ENCODE measurements around the gene SDR42E1. TPM values are rescaled to one million over a fixed set of nuclear protein-coding genes. Genes with fewer than 3 reads are reported as not detected.

The SDR42E1 gene
- total RNA-seq, result 1 to 10 TPM; 2.6 to 3.4 TPM

GRCh38 chr16:82011199-82011641 lies at the start of gene SDR42E1:
Gene SDR42E1, minus strand, starts transcription at chr16:82011470. Its CDS starts 10,612 bp downstream, at chr16:82000858.
- Histone ChIP-seq H3K27me3 (no peaks in the 10 kb centered on the region), H3K9me3 (no peaks in the 10 kb centered on the region), H3K4me1 (peaks cover 25% of the 10 kb centered on the region), H3K4me3 (peak within 1 kb of the TSS; percentile 79), H3K36me3 (replicated peaks in 1 of 2; ENCODE audit: insufficient read depth in 1 of 2, low read depth in 2 of 2) (no peaks in the 10 kb centered on the region), H3K27ac (peak within 1 kb of the TSS; percentile 22 to 77 (median 56))
- peak; percentile 80 to 85 (median 84) for DNase-seq
- intact Hi-C loops (cut with DNase I), result no loop called here
- peak; percentile 27 to 71 (median 65) for TF ChIP-seq POLR2A (IDR thresholded peaks at IDR 0.05)
- no peak for TF ChIP-seq CTCF (IDR thresholded peaks at IDR 0.05)
- ATAC-seq, result peak; percentile 95
- 0 to 2% methylated on average over 15 to 32 of the region's 32 CpGs for WGBS, 2 donors

- intact Hi-C loops (cut with DNase I), result no loop called here
- Histone ChIP-seq H3K4me1 (peaks cover 25% of the 10 kb centered on the region), H3K4me3 (no peak overlapping the region), H3K9me3 (no peaks in the 10 kb centered on the region), H3K36me3 (replicated peaks in 1 of 2; ENCODE audit: insufficient read depth in 1 of 2, low read depth in 2 of 2) (no peaks in the 10 kb centered on the region), H3K27me3 (no peaks in the 10 kb centered on the region), H3K27ac (no peak overlapping the region)
- TF ChIP-seq CTCF (IDR thresholded peaks at IDR 0.05), result no peak
- no peak for TF ChIP-seq POLR2A (IDR thresholded peaks at IDR 0.05)
- 62 to 71% methylated on average over 1 of the region's 1 CpG for WGBS, 2 donors
- no peak for DNase-seq
- ATAC-seq, result no peak
Observed at GRCh38 chr16:82059983-82060421, 48.7 kb upstream of the SDR42E1 start.

GRCh38 chr16:82059161-82059982 lies 48.1 kb upstream of the SDR42E1 start:
- TF ChIP-seq POLR2A (IDR thresholded peaks at IDR 0.05) (no peak), CTCF (IDR thresholded peaks at IDR 0.05) (no peak)
- DNase-seq (no peak), ATAC-seq (no peak)
- Histone ChIP-seq H3K27me3 (no peaks in the 10 kb centered on the region), H3K27ac (no peak overlapping the region), H3K36me3 (replicated peaks in 1 of 2; ENCODE audit: insufficient read depth in 1 of 2, low read depth in 2 of 2) (no peaks in the 10 kb centered on the region), H3K9me3 (no peaks in the 10 kb centered on the region), H3K4me1 (peaks cover 29% of the 10 kb centered on the region), H3K4me3 (no peak overlapping the region)
- WGBS, 2 donors, result 64 to 69% methylated on average over 8 of the region's 8 CpGs
- intact Hi-C loops (cut with DNase I), result no loop called here

GRCh38 chr16:82056550-82056896 lies 45.3 kb upstream of the SDR42E1 start:
- Histone ChIP-seq H3K4me1 (peaks cover 36% of the 10 kb centered on the region), H3K27me3 (no peaks in the 10 kb centered on the region), H3K27ac (peak overlapping the region in 2 of 4 donors; percentile 33 to 64), H3K4me3 (no peak overlapping the region), H3K36me3 (replicated peaks in 1 of 2; ENCODE audit: insufficient read depth in 1 of 2, low read depth in 2 of 2) (no peaks in the 10 kb centered on the region), H3K9me3 (no peaks in the 10 kb centered on the region)
- WGBS, 2 donors, result 56 to 59% methylated on average over 3 of the region's 3 CpGs
- TF ChIP-seq POLR2A (IDR thresholded peaks at IDR 0.05) (no peak), CTCF (IDR thresholded peaks at IDR 0.05) (no peak)
- DNase-seq, result no peak
- intact Hi-C loops (cut with DNase I), result no loop called here
- ATAC-seq, result no peak
